ENCODE data around the gene ABCC1. TPM values are rescaled to one million over a fixed set of nuclear protein-coding genes. Genes with fewer than 3 reads are reported as not detected.

ABCC1 gene
- polyA plus RNA-seq, 1 donor (not counting 4 experiments of a cell fraction or from before 2014, with no cell fraction given), result 19.4 TPM

- H3K79me2 ChIP-seq (ENCODE audit: control insufficient read depth, insufficient read depth, low read length), result no peaks in the 10 kb centered on the region
- dilution Hi-C loops (cut with MboI; ENCODE audit: extremely low pct_ligation_motif_present, low sequenced_read_pairs), result no loop called here
- no peak overlapping the region for H2AFZ ChIP-seq (ENCODE audit: control insufficient read depth, low read length)
- no peaks in the 10 kb centered on the region for H4K20me1 ChIP-seq (ENCODE audit: control insufficient read depth, extremely low read depth, insufficient read depth, low read length)
- no peaks in the 10 kb centered on the region for H3K9me1 ChIP-seq (ENCODE audit: control insufficient read depth, extremely low read depth, insufficient read depth, low read length)
- FAIRE-seq (no peak), DNase-seq (ENCODE audit: low read depth, low spot score) (no peak)
- no peak for TF ChIP-seq EZH2 (IDR thresholded peaks at IDR 0.05; ENCODE audit: low read length)
- TF ChIP-seq, protein P1, sequence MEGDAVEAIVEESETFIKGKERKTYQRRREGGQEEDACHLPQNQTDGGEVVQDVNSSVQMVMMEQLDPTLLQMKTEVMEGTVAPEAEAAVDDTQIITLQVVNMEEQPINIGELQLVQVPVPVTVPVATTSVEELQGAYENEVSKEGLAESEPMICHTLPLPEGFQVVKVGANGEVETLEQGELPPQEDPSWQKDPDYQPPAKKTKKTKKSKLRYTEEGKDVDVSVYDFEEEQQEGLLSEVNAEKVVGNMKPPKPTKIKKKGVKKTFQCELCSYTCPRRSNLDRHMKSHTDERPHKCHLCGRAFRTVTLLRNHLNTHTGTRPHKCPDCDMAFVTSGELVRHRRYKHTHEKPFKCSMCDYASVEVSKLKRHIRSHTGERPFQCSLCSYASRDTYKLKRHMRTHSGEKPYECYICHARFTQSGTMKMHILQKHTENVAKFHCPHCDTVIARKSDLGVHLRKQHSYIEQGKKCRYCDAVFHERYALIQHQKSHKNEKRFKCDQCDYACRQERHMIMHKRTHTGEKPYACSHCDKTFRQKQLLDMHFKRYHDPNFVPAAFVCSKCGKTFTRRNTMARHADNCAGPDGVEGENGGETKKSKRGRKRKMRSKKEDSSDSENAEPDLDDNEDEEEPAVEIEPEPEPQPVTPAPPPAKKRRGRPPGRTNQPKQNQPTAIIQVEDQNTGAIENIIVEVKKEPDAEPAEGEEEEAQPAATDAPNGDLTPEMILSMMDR (optimal IDR thresholded peaks at IDR 0.05 in 1 of 3, IDR thresholded peaks at IDR 0.05 in 1 of 3, conservative IDR thresholded peaks at IDR 0.05 in 1 of 3; ENCODE audit: extremely low read depth in 1 of 3, insufficient read depth in 2 of 3, low read length in 3 of 3), result no peak
- no peak overlapping the region for H3K27ac ChIP-seq (ENCODE audit: control insufficient read depth, insufficient read depth, low read length)
- H3K9me3 ChIP-seq (ENCODE audit: control insufficient read depth, low read depth, low read length), result no peaks in the 10 kb centered on the region
- no peak overlapping the region for H3K4me2 ChIP-seq (ENCODE audit: control insufficient read depth, extremely low read depth, insufficient read depth, low read depth, low read length)
- no peaks in the 10 kb centered on the region for H3K27me3 ChIP-seq (ENCODE audit: control insufficient read depth, extremely low read depth, insufficient read depth, low read length)
- peaks cover 25 to 34% of the 10 kb centered on the region in 2 experiments for H3K36me3 ChIP-seq (ENCODE audit: control insufficient read depth in 2 of 2, extremely low read depth in 1 of 2, insufficient read depth in 2 of 2, low read length in 2 of 2)
- no peak overlapping the region for H3K9ac ChIP-seq (ENCODE audit: control insufficient read depth, extremely low read depth, insufficient read depth, low read length)
- no peak overlapping the region for H3K4me3 ChIP-seq (ENCODE audit: control insufficient read depth in 2 of 3, extremely low read depth in 1 of 3, insufficient read depth in 2 of 3, low read depth in 1 of 3, low read length in 3 of 3)
- H3K4me1 ChIP-seq (ENCODE audit: control insufficient read depth, extremely low read depth, insufficient read depth, low read length), result peaks cover 3% of the 10 kb centered on the region
Observed at GRCh38 chr16:16071631-16072244, 122.3 kb downstream of the ABCC1 start.

DNA sequence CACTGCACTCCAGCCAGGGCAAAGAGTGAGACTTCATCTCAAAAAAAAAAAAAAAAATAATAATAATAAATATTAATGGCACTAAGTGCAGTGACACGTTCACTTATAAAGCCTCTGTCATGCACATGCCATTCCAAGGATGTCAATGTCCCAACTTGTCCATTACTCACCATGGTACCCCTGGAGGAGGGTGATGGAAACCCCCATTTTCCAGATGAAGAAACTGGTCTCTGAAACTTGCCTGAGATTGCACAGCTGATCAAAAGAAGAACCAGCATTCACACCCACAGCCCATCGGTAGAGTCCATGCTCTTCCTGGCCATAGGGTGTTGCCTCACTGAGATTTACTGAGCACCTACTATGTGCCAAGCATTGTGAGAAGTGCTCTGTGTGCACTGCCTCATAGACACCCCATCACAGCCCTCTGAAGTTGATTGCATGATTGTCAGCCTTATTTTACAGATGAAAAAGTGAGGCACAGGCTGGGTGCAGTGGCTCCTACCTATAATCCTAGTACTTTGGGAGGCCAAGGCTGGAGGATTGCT is 123.7 kb downstream of the ABCC1 start:
- dilution Hi-C loops (cut with MboI; ENCODE audit: extremely low pct_ligation_motif_present, low sequenced_read_pairs), result no loop called here
- Histone ChIP-seq H2AFZ (ENCODE audit: control insufficient read depth, low read length) (no peak overlapping the region), H3K4me1 (ENCODE audit: control insufficient read depth, extremely low read depth, insufficient read depth, low read length) (peaks cover 3% of the 10 kb centered on the region), H4K20me1 (ENCODE audit: control insufficient read depth, extremely low read depth, insufficient read depth, low read length) (no peaks in the 10 kb centered on the region), H3K9ac (ENCODE audit: control insufficient read depth, extremely low read depth, insufficient read depth, low read length) (no peak overlapping the region), H3K79me2 (ENCODE audit: control insufficient read depth, insufficient read depth, low read length) (no peaks in the 10 kb centered on the region), H3K27me3 (ENCODE audit: control insufficient read depth, extremely low read depth, insufficient read depth, low read length) (no peaks in the 10 kb centered on the region), H3K9me3 (ENCODE audit: control insufficient read depth, low read depth, low read length) (no peaks in the 10 kb centered on the region), H3K4me3 (ENCODE audit: control insufficient read depth in 2 of 3, extremely low read depth in 1 of 3, insufficient read depth in 2 of 3, low read depth in 1 of 3, low read length in 3 of 3) (no peak overlapping the region), H3K27ac (ENCODE audit: control insufficient read depth, insufficient read depth, low read length) (no peak overlapping the region), H3K9me1 (ENCODE audit: control insufficient read depth, extremely low read depth, insufficient read depth, low read length) (no peaks in the 10 kb centered on the region), H3K4me2 (ENCODE audit: control insufficient read depth, extremely low read depth, insufficient read depth, low read depth, low read length) (no peak overlapping the region), H3K36me3 (ENCODE audit: control insufficient read depth in 2 of 2, extremely low read depth in 1 of 2, insufficient read depth in 2 of 2, low read length in 2 of 2) (peaks cover 26 to 35% of the 10 kb centered on the region in 2 experiments)
- TF ChIP-seq, protein P1 (optimal IDR thresholded peaks at IDR 0.05 in 1 of 3, IDR thresholded peaks at IDR 0.05 in 1 of 3, conservative IDR thresholded peaks at IDR 0.05 in 1 of 3; ENCODE audit: extremely low read depth in 1 of 3, insufficient read depth in 2 of 3, low read length in 3 of 3), result no peak
- no peak for TF ChIP-seq EZH2 (IDR thresholded peaks at IDR 0.05; ENCODE audit: low read length)
- no peak for FAIRE-seq
- DNase-seq (ENCODE audit: low read depth, low spot score), result no peak
